ENCODE results near the gene ADAMTS20.

Gene ADAMTS20

GRCh38 chr12:43480591-43480990 is 71.4 kb downstream of the ADAMTS20 start:
- DNase-seq (ENCODE audit: low spot score): no peak

- DNase-seq (ENCODE audit: low spot score): no peak
Measured at GRCh38 chr12:43462741-43463140, 89.3 kb downstream of the ADAMTS20 start.

- no peak for DNase-seq (ENCODE audit: low spot score)
Measured at GRCh38 chr12:43462080-43462479, 89.9 kb downstream of the ADAMTS20 start.

- no peak for DNase-seq (ENCODE audit: low spot score)
Measured at GRCh38 chr12:43459285-43459684, 92.7 kb downstream of the ADAMTS20 start.

- no peak for DNase-seq (ENCODE audit: low spot score)
Measured at GRCh38 chr12:43453761-43454160, 98.2 kb downstream of the ADAMTS20 start.

- peak; percentile 35 for DNase-seq (ENCODE audit: low spot score)
Measured at GRCh38 chr12:43444940-43445564, 107.0 kb downstream of the ADAMTS20 start.

- no peak for DNase-seq (ENCODE audit: low spot score)
Measured at GRCh38 chr12:43436597-43436996, 115.4 kb downstream of the ADAMTS20 start.

- no peak for DNase-seq (ENCODE audit: low spot score)
Measured at GRCh38 chr12:43434614-43435013, 117.4 kb downstream of the ADAMTS20 start.

- no peak for DNase-seq (ENCODE audit: low spot score)
Measured at GRCh38 chr12:43428088-43428600, 123.9 kb downstream of the ADAMTS20 start.

- no peak for DNase-seq (ENCODE audit: low spot score)
Measured at GRCh38 chr12:43425361-43425760, 126.6 kb downstream of the ADAMTS20 start.

GRCh38 chr12:43416981-43417380 is 135.0 kb downstream of the ADAMTS20 start:
- no peak for DNase-seq (ENCODE audit: low spot score)

GRCh38 chr12:43407816-43408645 is 144.0 kb downstream of the ADAMTS20 start:
- DNase-seq (ENCODE audit: low spot score): peak; percentile 14

- DNase-seq (ENCODE audit: low spot score): no peak
Measured at GRCh38 chr12:43406801-43407200, 145.2 kb downstream of the ADAMTS20 start.

- DNase-seq (ENCODE audit: low spot score): no peak
Measured at GRCh38 chr12:43402436-43402835, 149.6 kb downstream of the ADAMTS20 start.

GRCh38 chr12:43401096-43401495 is 150.9 kb downstream of the ADAMTS20 start:
- no peak for DNase-seq (ENCODE audit: low spot score)

- no peak for DNase-seq (ENCODE audit: low spot score)
Measured at GRCh38 chr12:43396671-43397070, 155.3 kb downstream of the ADAMTS20 start.

GRCh38 chr12:43392116-43392515 is 159.9 kb downstream of the ADAMTS20 start:
- DNase-seq (ENCODE audit: low spot score): no peak

- DNase-seq (ENCODE audit: low spot score): no peak
Measured at GRCh38 chr12:43381879-43382278, 170.1 kb downstream of the ADAMTS20 start.

GRCh38 chr12:43378448-43378847 is 173.6 kb downstream of the ADAMTS20 start:
- DNase-seq (ENCODE audit: low spot score): no peak

- no peak for DNase-seq (ENCODE audit: low spot score)
Measured at GRCh38 chr12:43370263-43370662, 181.7 kb downstream of the ADAMTS20 start.

- DNase-seq (ENCODE audit: low spot score): no peak
Measured at GRCh38 chr12:43362910-43363694, 188.9 kb downstream of the ADAMTS20 start.

GRCh38 chr12:43361031-43361710 is 190.8 kb downstream of the ADAMTS20 start:
- DNase-seq (ENCODE audit: low spot score): no peak
